GM12878 (cell line): ENCODE results near the gene UFL1. TPM values are rescaled to one million over a fixed set of nuclear protein-coding genes. Genes with fewer than 3 reads are reported as not detected.

Experiments used
- ASH2L ChIP-seq: fragments of 300-600, 200-600 bp; sonication (generic); IDR thresholded peaks from 2 replicates; pipeline ENCODE4 v1.6.1; 2017; ENCODE audit warnings: low read depth, mild to moderate bottlenecking, borderline replicate concordance
- ATF2 ChIP-seq: IDR thresholded peaks from 2 replicates; pipeline ENCODE4 v1.6.1; 2012; ENCODE audit warnings: low read length, inconsistent platforms
- EP300 ChIP-seq, 2 experiments: fragments of 150-350 bp in 1 of 2; IDR thresholded peaks; 2 replicates each; pipeline ENCODE4 v1.6.1; 2011 to 2012; ENCODE audit warnings: low read depth in 2 of 2, low read length in 2 of 2, borderline replicate concordance in 1 of 2, improper control_type of control experiment in 1 of 2, inconsistent platforms in 1 of 2; ENCODE audit not compliant: control insufficient read depth in 1 of 2
- ETV6 ChIP-seq, 2 experiments: fragments of 450-650 bp in 1 of 2; IDR thresholded peaks in 1 of 2; conservative IDR thresholded peaks in 1 of 2; 2 replicates each; pipeline ENCODE4 v1.6.1; 2014; ENCODE audit warnings: antibody characterized with exemption in 1 of 2, borderline replicate concordance in 1 of 2, low read depth in 1 of 2, mild to moderate bottlenecking in 1 of 2, moderate library complexity in 1 of 2
- HCFC1 ChIP-seq: fragments of 150-350 bp; IDR thresholded peaks from 2 replicates; pipeline ENCODE4 v1.6.1; 2014; ENCODE audit warnings: low read length
- IKZF2 ChIP-seq, 2 experiments: fragments of 450-650 bp; IDR thresholded peaks; 2 replicates each; pipeline ENCODE4 v1.6.1; 2017; ENCODE audit warnings: mild to moderate bottlenecking in 2 of 2, moderate library complexity in 2 of 2
- JUND ChIP-seq: IDR thresholded peaks from 2 replicates; pipeline ENCODE4 v1.6.1; 2012; ENCODE audit warnings: low read depth, mild to moderate bottlenecking, low read length, improper control_type of control experiment, moderate library complexity
- NFYA ChIP-seq: IDR thresholded peaks from 2 replicates; pipeline ENCODE4 v1.6.1; 2011; ENCODE audit warnings: low read depth, mild to moderate bottlenecking, low read length, improper control_type of control experiment, borderline replicate concordance
- PAX5 ChIP-seq: IDR thresholded peaks from 2 replicates; pipeline ENCODE4 v1.6.1; 2011; ENCODE audit warnings: low read depth, low read length, borderline replicate concordance
- POLR2A ChIP-seq: IDR thresholded peaks from 2 replicates; pipeline ENCODE4 v1.6.1; 2011; ENCODE audit warnings: low read depth, mild to moderate bottlenecking, low read length
- RB1 ChIP-seq: fragments of 450-650 bp; formaldehyde crosslinking; IDR thresholded peaks from 2 replicates; pipeline ENCODE4 v1.6.1; 2017; ENCODE audit warnings: mild to moderate bottlenecking, borderline replicate concordance
- RELA ChIP-seq: fragments of 450-650 bp; IDR thresholded peaks from 2 replicates; pipeline ENCODE4 v1.8.0; 2014; ENCODE audit warnings: borderline replicate concordance; ENCODE audit not compliant: partially characterized antibody
- SIN3A ChIP-seq: IDR thresholded peaks from 2 replicates; pipeline ENCODE4 v1.6.1; 2012; ENCODE audit warnings: low read depth, low read length, improper control_type of control experiment
- TARDBP ChIP-seq: IDR thresholded peaks from 2 replicates; pipeline ENCODE4 v1.6.1; 2016; ENCODE audit warnings: borderline replicate concordance
- polyA plus RNA-seq, 11 experiments: library from polyadenylated mRNA; depleted of rRNA in 4 of 11; unstranded in 6 of 11; stranded (reverse) in 5 of 11; fragments of >200 nt; fragmentation: Nextera tagmentation in 4 of 11; fragmentation: Illumina TruSeq in 1 of 11; extraction: Ambion mirVana in 4 of 11; extraction: Trizol in 1 of 11; gene quantifications; 1 replicate in 1 of 11; 2 replicates in 10 of 11; pipeline versions ENCODE4 v1.2.1 to v1.2.3, GENCODE V29; 2011 to 2016; ENCODE audit warnings: inconsistent platforms in 2 of 11, missing spikeins in 2 of 11, low read depth in 1 of 11
- total RNA-seq, 4 experiments: library from RNA; depleted of rRNA in 3 of 4; stranded (reverse); fragments of >200 nt in 3 of 4; fragmentation: Illumina TruSeq in 1 of 4; extraction: Trizol in 1 of 4; gene quantifications; 2 replicates each; pipeline versions ENCODE4 v1.2.1 to v1.2.3, GENCODE V29; 2013 to 2021
- TF ChIP-seq, protein P1 (sequence below): fragments of 150-350 bp; IDR thresholded peaks from 2 replicates; pipeline ENCODE4 v1.6.1; 2016; ENCODE audit warnings: low read depth, low read length
- TF ChIP-seq, protein P2 (sequence below): IDR thresholded peaks from 2 replicates; pipeline ENCODE4 v1.6.1; 2011; ENCODE audit warnings: borderline replicate concordance, low read depth, mild to moderate bottlenecking, moderate library complexity, low read length; ENCODE audit not compliant: insufficient read depth, poor library complexity, severe bottlenecking
- TF ChIP-seq, protein P3 (sequence below): fragments of 450-650 bp; IDR thresholded peaks from 2 replicates; pipeline ENCODE4 v1.6.1; 2017; ENCODE audit warnings: antibody characterized with exemption, mild to moderate bottlenecking, moderate library complexity

UFL1 gene
- total and polyA plus RNA-seq, 10 of the 15 experiments (the other 5 are each of a cell fraction or from before 2014, with no cell fraction given): 13.8 to 29.3 (median 24.4) TPM

DNA sequence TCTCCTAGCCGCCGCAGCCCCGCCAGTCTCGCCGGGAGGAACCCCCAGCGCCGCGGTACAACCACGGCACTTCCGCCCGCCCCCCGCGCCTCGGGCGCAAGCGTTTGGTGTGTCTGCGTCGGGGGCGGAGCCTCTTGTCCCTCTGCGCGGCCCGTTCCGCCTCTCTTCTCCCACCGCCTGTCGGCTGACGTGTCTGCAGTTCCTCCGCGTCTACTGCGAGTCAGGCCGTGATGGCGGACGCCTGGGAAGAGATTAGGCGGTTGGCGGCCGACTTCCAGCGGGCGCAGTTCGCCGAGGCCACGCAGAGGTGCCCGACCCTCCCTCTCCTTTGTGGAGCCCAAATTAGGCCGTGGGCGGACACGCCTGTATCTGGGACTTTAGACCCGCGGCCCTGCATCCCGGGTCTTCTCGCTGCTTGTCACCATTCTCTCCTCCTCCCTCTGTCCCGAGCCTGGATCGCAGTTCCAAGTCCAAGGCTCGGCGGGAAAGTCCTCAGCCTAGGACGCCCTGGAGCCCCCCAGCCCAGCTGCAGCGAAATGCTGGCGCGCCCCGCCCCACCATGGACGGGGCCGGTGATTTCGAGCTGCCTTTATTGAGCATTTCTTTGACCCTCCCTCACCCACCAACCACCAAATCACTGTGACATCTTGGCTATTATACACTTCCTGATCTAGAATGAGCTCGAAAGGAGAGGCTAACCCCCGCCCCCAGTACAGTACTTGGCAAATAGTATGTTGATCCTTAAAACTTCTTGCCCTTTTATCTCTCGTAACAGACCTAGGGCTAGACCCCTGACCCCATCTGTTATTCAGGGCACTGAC lies at the start of gene UFL1 (continued):
- TF ChIP-seq EP300 (IDR thresholded peaks at IDR 0.05; ENCODE audit: borderline replicate concordance in 1 of 2, control insufficient read depth in 1 of 2, low read depth in 2 of 2, low read length in 2 of 2) (0 out of 4 replicates have a peak, but pooled peaks of 1 of the 2 experiments have one; percentile 39), IKZF2 (IDR thresholded peaks at IDR 0.05) (peak; percentile 63; a peak in 3 of 4 replicates), RB1 (peak; percentile 61; the same call in 1 of the 2 replicates), TARDBP (0 out of 2 replicates have a peak, but pooled peaks have one; percentile 25), SIN3A (no peak), POLR2A (peak; percentile 100), HCFC1 (0 out of 2 replicates have a peak, but pooled peaks have one; percentile 38), JUND (peak; percentile 25), ETV6 (conservative IDR thresholded peaks at IDR 0.05 in 1 of 2, IDR thresholded peaks at IDR 0.05 in 1 of 2; ENCODE audit: borderline replicate concordance in 1 of 2, low read depth in 1 of 2) (0 out of 4 replicates have a peak, but pooled peaks of 1 of the 2 experiments have one; percentile 31), ASH2L (no peak), ATF2 (no peak), RELA (peak; percentile 69), NFYA (no peak), PAX5 (peak; percentile 81)
- TF ChIP-seq, protein P1, sequence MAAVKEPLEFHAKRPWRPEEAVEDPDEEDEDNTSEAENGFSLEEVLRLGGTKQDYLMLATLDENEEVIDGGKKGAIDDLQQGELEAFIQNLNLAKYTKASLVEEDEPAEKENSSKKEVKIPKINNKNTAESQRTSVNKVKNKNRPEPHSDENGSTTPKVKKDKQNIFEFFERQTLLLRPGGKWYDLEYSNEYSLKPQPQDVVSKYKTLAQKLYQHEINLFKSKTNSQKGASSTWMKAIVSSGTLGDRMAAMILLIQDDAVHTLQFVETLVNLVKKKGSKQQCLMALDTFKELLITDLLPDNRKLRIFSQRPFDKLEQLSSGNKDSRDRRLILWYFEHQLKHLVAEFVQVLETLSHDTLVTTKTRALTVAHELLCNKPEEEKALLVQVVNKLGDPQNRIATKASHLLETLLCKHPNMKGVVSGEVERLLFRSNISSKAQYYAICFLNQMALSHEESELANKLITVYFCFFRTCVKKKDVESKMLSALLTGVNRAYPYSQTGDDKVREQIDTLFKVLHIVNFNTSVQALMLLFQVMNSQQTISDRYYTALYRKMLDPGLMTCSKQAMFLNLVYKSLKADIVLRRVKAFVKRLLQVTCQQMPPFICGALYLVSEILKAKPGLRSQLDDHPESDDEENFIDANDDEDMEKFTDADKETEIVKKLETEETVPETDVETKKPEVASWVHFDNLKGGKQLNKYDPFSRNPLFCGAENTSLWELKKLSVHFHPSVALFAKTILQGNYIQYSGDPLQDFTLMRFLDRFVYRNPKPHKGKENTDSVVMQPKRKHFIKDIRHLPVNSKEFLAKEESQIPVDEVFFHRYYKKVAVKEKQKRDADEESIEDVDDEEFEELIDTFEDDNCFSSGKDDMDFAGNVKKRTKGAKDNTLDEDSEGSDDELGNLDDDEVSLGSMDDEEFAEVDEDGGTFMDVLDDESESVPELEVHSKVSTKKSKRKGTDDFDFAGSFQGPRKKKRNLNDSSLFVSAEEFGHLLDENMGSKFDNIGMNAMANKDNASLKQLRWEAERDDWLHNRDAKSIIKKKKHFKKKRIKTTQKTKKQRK: no peak
- TF ChIP-seq, protein P2, sequence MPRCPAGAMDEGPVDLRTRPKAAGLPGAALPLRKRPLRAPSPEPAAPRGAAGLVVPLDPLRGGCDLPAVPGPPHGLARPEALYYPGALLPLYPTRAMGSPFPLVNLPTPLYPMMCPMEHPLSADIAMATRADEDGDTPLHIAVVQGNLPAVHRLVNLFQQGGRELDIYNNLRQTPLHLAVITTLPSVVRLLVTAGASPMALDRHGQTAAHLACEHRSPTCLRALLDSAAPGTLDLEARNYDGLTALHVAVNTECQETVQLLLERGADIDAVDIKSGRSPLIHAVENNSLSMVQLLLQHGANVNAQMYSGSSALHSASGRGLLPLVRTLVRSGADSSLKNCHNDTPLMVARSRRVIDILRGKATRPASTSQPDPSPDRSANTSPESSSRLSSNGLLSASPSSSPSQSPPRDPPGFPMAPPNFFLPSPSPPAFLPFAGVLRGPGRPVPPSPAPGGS: no peak
- TF ChIP-seq, protein P3, sequence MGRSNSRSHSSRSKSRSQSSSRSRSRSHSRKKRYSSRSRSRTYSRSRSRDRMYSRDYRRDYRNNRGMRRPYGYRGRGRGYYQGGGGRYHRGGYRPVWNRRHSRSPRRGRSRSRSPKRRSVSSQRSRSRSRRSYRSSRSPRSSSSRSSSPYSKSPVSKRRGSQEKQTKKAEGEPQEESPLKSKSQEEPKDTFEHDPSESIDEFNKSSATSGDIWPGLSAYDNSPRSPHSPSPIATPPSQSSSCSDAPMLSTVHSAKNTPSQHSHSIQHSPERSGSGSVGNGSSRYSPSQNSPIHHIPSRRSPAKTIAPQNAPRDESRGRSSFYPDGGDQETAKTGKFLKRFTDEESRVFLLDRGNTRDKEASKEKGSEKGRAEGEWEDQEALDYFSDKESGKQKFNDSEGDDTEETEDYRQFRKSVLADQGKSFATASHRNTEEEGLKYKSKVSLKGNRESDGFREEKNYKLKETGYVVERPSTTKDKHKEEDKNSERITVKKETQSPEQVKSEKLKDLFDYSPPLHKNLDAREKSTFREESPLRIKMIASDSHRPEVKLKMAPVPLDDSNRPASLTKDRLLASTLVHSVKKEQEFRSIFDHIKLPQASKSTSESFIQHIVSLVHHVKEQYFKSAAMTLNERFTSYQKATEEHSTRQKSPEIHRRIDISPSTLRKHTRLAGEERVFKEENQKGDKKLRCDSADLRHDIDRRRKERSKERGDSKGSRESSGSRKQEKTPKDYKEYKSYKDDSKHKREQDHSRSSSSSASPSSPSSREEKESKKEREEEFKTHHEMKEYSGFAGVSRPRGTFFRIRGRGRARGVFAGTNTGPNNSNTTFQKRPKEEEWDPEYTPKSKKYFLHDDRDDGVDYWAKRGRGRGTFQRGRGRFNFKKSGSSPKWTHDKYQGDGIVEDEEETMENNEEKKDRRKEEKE: no peak
